Colonic mucosa (tissue), 4 donors: ENCODE data around the gene XPR1. TPM values are rescaled to one million over a fixed set of nuclear protein-coding genes. Genes with fewer than 3 reads are reported as not detected.
A peak's percentile ranks its signal among the peaks of the same experiment; 100 is the strongest.

Experiments used
- DNase-seq: peaks from one replicate; pipeline ENCODE4 v3.0.0-alpha.2; 2020
- H3K27ac ChIP-seq: fragments of 200-600 bp; one replicate; pipeline ENCODE4 v1.8.0; 2021
- H3K27me3 ChIP-seq: fragments of 200-600 bp; one replicate; pipeline ENCODE4 v1.8.0; 2021
- H3K36me3 ChIP-seq: fragments of 200-600 bp; one replicate; pipeline ENCODE4 v1.8.0; 2021
- H3K4me1 ChIP-seq: fragments of 200-600 bp; one replicate; pipeline ENCODE4 v1.8.0; 2021; ENCODE audit warnings: mild to moderate bottlenecking
- H3K4me3 ChIP-seq: fragments of 200-600 bp; one replicate; pipeline ENCODE4 v1.8.0; 2021
- H3K9ac ChIP-seq, 2 donors: one replicate each; pipeline ENCODE4 v1.7.0; 2013; ENCODE audit warnings: control low read depth in 2 of 2, low read depth in 2 of 2, low read length in 2 of 2
- H3K9me3 ChIP-seq: fragments of 200-600 bp; one replicate; pipeline ENCODE4 v1.8.0; 2021
- intact Hi-C: fragments of 100-400 bp; cut with DNase I; formaldehyde crosslinking; loops from one replicate; pipeline ENCODE4 v1.14.1; 2022
- total RNA-seq, 2 donors: library from RNA; stranded (reverse); fragmentation: NEBNext Ultra II Directional in 1 of 2; extraction: Animal tissue kit (Norgen Biotek cat#: 25700) in 1 of 2; gene quantifications; one replicate each; pipeline ENCODE4 v1.2.1, GENCODE V29; 2021
- TF ChIP-seq, protein P1 (sequence below): fragments of 200-600 bp; IDR thresholded peaks from one replicate; pipeline ENCODE4 v1.8.0; 2022; ENCODE audit warnings: antibody characterized with exemption, mild to moderate bottlenecking
- donor health status: healthy.
- donor health status: DM: no; HTN: no; CAD: no.
- donor health status: DM: no; HTN: no; CAD: no.

Gene XPR1
- total RNA-seq, 2 donors from 2014 or later: 20.5 to 25.8 TPM

DNA sequence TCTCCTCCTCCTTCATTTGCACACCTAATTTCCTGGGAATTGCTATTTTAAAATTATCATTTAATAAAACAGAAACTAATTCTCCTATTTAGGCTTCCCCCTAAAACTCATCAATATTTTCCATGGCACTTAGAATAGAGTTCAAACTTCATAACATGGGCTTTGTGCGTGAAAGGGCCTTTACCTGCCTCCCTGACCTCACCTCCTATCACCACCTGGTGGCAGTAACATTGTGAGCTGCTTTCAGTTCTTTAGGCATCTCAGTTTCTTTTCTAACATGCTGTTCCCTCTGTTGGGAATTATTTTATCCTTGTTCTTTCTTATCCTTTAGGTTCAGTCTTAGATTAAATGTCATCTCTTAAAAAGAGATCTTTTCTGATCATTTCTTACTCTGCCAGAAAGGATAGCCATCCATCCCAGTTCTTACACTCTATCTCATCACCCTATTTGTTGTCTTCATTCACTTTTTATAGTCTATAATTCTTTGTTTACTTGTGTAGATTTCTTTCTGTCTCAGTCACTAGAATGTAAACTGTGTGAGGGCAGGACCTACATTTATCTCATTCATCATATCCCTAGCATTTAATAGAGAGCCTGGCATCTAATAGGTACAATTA lies 147.1 kb downstream of the XPR1 start:
- peak; percentile 18 for DNase-seq
- H3K4me3 ChIP-seq: no peak overlapping the region
- intact Hi-C loops: loop anchor here (10.0 kb wide), 1 partner anchor 244 kb away; no protein-coding TSS in a partner anchor
- H3K36me3 ChIP-seq: no peaks in the 10 kb centered on the region
- no peak overlapping the region for H3K27ac ChIP-seq
- H3K4me1 ChIP-seq: no peaks in the 10 kb centered on the region
- no peaks in the 10 kb centered on the region for H3K27me3 ChIP-seq
- no peak overlapping the region for H3K9ac ChIP-seq
- H3K9me3 ChIP-seq: no peaks in the 10 kb centered on the region
- TF ChIP-seq, protein P1, sequence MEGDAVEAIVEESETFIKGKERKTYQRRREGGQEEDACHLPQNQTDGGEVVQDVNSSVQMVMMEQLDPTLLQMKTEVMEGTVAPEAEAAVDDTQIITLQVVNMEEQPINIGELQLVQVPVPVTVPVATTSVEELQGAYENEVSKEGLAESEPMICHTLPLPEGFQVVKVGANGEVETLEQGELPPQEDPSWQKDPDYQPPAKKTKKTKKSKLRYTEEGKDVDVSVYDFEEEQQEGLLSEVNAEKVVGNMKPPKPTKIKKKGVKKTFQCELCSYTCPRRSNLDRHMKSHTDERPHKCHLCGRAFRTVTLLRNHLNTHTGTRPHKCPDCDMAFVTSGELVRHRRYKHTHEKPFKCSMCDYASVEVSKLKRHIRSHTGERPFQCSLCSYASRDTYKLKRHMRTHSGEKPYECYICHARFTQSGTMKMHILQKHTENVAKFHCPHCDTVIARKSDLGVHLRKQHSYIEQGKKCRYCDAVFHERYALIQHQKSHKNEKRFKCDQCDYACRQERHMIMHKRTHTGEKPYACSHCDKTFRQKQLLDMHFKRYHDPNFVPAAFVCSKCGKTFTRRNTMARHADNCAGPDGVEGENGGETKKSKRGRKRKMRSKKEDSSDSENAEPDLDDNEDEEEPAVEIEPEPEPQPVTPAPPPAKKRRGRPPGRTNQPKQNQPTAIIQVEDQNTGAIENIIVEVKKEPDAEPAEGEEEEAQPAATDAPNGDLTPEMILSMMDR: peak; percentile 44

DNA sequence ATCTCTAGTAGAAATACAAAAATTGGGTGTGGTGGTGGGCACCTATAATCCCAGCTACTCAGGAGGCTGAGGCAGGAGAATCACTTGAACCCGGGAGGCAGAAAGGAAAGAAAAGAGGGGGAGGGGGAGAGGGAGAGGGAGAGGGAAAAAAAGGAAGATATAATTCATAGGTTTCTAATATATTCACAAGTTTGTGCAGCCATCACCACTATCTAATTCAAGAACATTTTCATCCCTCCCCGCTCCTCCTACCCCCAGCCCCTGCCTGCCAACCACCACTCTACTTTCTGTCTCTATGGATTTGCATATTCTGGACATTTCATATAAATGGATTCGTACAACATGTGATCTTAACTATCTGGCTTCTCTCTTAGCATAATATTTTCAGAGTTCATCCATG lies 147.8 kb downstream of the XPR1 start:
- no peak overlapping the region for H3K4me3 ChIP-seq
- H3K4me1 ChIP-seq: no peaks in the 10 kb centered on the region
- TF ChIP-seq, protein P1: no peak

DNA sequence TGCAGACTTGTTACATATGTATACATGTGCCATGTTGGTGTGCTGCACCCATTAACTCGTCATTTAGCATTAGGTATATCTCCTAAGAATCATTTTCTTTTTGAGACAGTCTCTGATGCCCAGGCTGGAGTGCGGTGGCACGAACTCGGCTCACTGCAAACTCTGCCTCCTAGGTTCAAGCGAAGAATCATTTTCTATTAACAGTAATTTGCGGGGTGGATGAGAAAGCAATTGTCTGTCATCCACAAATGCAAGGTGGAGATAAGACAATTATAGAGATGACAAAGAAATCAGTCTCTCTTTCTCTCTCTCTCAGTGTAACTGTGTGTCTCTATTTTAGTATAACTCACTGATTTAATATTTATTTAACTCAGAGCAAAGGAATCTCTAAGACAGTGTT lies 149.9 kb downstream of the XPR1 start:
- Histone ChIP-seq H3K27me3 (no peaks in the 10 kb centered on the region), H3K4me3 (no peak overlapping the region), H3K9me3 (no peaks in the 10 kb centered on the region), H3K4me1 (no peaks in the 10 kb centered on the region), H3K27ac (no peak overlapping the region), H3K36me3 (no peaks in the 10 kb centered on the region), H3K9ac (no peak overlapping the region)
- TF ChIP-seq, protein P1: no peak
- no peak for DNase-seq
- intact Hi-C loops: no loop called here

More for the DNA sequence above, 147.8 kb downstream of the XPR1 start:
- intact Hi-C loops: loop anchor here (10.0 kb wide), 1 partner anchor 245 kb away; no protein-coding TSS in a partner anchor
- Histone ChIP-seq H3K27ac (no peak overlapping the region), H3K9ac (no peak overlapping the region), H3K9me3 (no peaks in the 10 kb centered on the region), H3K36me3 (no peaks in the 10 kb centered on the region), H3K27me3 (no peaks in the 10 kb centered on the region)
- no peak for DNase-seq

DNA sequence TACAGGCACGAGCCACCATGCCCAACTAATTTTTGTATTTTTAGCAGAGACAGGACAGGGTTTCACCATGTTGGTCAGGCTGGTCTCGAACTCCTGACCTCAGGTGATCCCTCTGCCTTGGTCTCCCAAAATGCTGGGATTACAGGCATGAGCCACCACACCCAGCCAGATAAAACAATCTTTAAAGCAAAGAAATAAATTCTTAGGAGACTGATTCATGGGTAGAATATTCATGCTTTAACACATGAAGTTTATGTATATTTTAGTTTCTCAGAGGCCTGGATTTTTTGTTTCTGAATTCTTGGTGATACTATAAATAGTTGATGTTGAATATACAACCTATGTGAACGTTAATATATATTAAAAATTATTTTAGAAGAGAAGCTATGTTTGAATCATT lies 153.5 kb downstream of the XPR1 start:
- Histone ChIP-seq H3K9me3 (no peaks in the 10 kb centered on the region), H3K36me3 (no peaks in the 10 kb centered on the region), H3K4me3 (no peak overlapping the region), H3K4me1 (no peaks in the 10 kb centered on the region), H3K9ac (no peak overlapping the region), H3K27me3 (no peaks in the 10 kb centered on the region), H3K27ac (no peak overlapping the region)
- DNase-seq: no peak
- intact Hi-C loops: no loop called here
- TF ChIP-seq, protein P1: no peak

DNA sequence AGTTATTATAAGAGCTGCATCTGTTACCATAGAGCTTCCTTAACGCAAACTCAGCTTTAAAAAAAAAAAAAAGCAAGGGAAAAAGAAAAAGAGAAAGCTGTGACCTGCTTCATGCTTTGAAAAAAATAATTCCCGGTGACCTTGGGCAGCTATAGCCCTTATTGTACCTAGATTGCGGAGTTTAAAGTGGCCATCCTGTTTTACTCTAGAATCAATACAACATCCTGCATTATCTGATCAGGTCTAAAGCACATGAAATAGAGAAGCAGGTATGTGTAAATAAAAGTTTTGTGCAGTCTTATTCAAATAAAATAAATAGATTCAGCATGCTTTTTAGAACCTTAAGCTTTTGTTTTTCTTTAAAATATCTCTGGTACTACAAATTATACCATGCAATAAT lies 154.1 kb downstream of the XPR1 start:
- Histone ChIP-seq H3K27ac (no peak overlapping the region), H3K27me3 (no peaks in the 10 kb centered on the region), H3K9ac (no peak overlapping the region), H3K4me1 (no peaks in the 10 kb centered on the region), H3K4me3 (no peak overlapping the region), H3K9me3 (no peaks in the 10 kb centered on the region), H3K36me3 (no peaks in the 10 kb centered on the region)
- intact Hi-C loops: no loop called here
- DNase-seq: no peak
- TF ChIP-seq, protein P1: no peak
